ENCODE results near the gene ZFP36L1. TPM values are rescaled to one million over a fixed set of nuclear protein-coding genes. Genes with fewer than 3 reads are reported as not detected.

Gene ZFP36L1
- total RNA-seq, 2 experiments from 2014 or later: 103 to 107 TPM

GRCh38 chr14:68741839-68742470 is 50.9 kb downstream of the ZFP36L1 start:
- no peak overlapping the region for H3K4me3 Mint-ChIP-seq
- no peaks in the 10 kb centered on the region for H3K27me3 Mint-ChIP-seq
- DNase-seq: no peak
- ChIA-PET CTCF (no interaction called here), POLR2A (no interaction called here)
- no peak overlapping the region for H3K27ac Mint-ChIP-seq
- H3K36me3 Mint-ChIP-seq: no peaks in the 10 kb centered on the region
- H3K9me3 Mint-ChIP-seq: peaks cover 5% of the 10 kb centered on the region
- H3K4me1 Mint-ChIP-seq (ENCODE audit: low read depth): peaks cover 8% of the 10 kb centered on the region
- intact Hi-C loops (cut with micrococcal nuclease): no loop called here

- ChIA-PET CTCF (no interaction called here), POLR2A (no interaction called here)
- Mint-ChIP-seq H3K27me3 (no peaks in the 10 kb centered on the region), H3K9me3 (peaks cover 5% of the 10 kb centered on the region), H3K36me3 (no peaks in the 10 kb centered on the region), H3K27ac (no peak overlapping the region), H3K4me1 (ENCODE audit: low read depth) (peaks cover 8% of the 10 kb centered on the region), H3K4me3 (no peak overlapping the region)
- intact Hi-C loops (cut with micrococcal nuclease): no loop called here
- no peak for DNase-seq
These were observed 51.4 kb downstream of the ZFP36L1 start for GRCh38 chr14:68741477-68741791.

GRCh38 chr14:68740788-68741476 is 51.9 kb downstream of the ZFP36L1 start:
- no peaks in the 10 kb centered on the region for H3K27me3 Mint-ChIP-seq
- CTCF ChIA-PET: no interaction called here
- peaks cover 8% of the 10 kb centered on the region for H3K4me1 Mint-ChIP-seq (ENCODE audit: low read depth)
- H3K4me3 Mint-ChIP-seq: no peak overlapping the region
- POLR2A ChIA-PET: no interaction called here
- H3K27ac Mint-ChIP-seq: no peak overlapping the region
- DNase-seq: no peak
- intact Hi-C loops (cut with micrococcal nuclease): no loop called here
- no peaks in the 10 kb centered on the region for H3K36me3 Mint-ChIP-seq
- peaks cover 5% of the 10 kb centered on the region for H3K9me3 Mint-ChIP-seq

- POLR2A ChIA-PET: no interaction called here
- Mint-ChIP-seq H3K9me3 (peaks cover 5% of the 10 kb centered on the region), H3K4me3 (no peak overlapping the region), H3K4me1 (ENCODE audit: low read depth) (peaks cover 11% of the 10 kb centered on the region), H3K27me3 (no peaks in the 10 kb centered on the region), H3K36me3 (no peaks in the 10 kb centered on the region), H3K27ac (no peak overlapping the region)
- CTCF ChIA-PET: no interaction called here
- DNase-seq: no peak
- intact Hi-C loops (cut with micrococcal nuclease): no loop called here
These were observed 53.2 kb downstream of the ZFP36L1 start for GRCh38 chr14:68739701-68740100.

- Mint-ChIP-seq H3K27ac (no peak overlapping the region), H3K27me3 (no peaks in the 10 kb centered on the region), H3K4me1 (ENCODE audit: low read depth) (peaks cover 22% of the 10 kb centered on the region), H3K36me3 (no peaks in the 10 kb centered on the region), H3K9me3 (peaks cover 5% of the 10 kb centered on the region), H3K4me3 (no peak overlapping the region)
- DNase-seq: no peak
- ChIA-PET CTCF (no interaction called here), POLR2A (interaction anchor here (0.6 kb wide), 1 partner anchor 50 kb away, joined by 3 read pairs; no protein-coding TSS in a partner anchor)
- intact Hi-C loops (cut with micrococcal nuclease): no loop called here
These were observed 54.3 kb downstream of the ZFP36L1 start for GRCh38 chr14:68738559-68738958.

Other genes starting within 250 kb of the ZFP36L1 start
- gene ACTN1, start 186.2 kb upstream of the ZFP36L1 start, total RNA-seq: 10 to 100 TPM; 70.6 to 72.2 TPM

All from activated CD4-positive, alpha-beta memory T cell treated with anti-CD3 and anti-CD28 coated beads for 36 hours (primary cell).